HL-60 (cell line): ENCODE data around the gene GPC3.

Experiments used
- DNase-seq, 2 experiments: peaks; one replicate each; pipeline ENCODE4 v3.0.0-alpha.2; 2010 to 2020; ENCODE audit warnings: low read depth in 1 of 2, low spot score in 1 of 2
- H3K27ac ChIP-seq: fragments of 250-450 bp; sonication (Bioruptor Pico); replicated peaks from 2 replicates; pipeline ENCODE4 v1.5.1; 2020; ENCODE audit warnings: mild to moderate bottlenecking, moderate library complexity
- H3K27me3 ChIP-seq: fragments of 250-450 bp; sonication (Bioruptor Pico); 2 replicates; pipeline ENCODE4 v1.5.1; 2021; ENCODE audit warnings: mild to moderate bottlenecking, moderate library complexity; ENCODE audit not compliant: insufficient read depth, poor library complexity, severe bottlenecking
- H3K4me3 ChIP-seq: replicated peaks from 2 replicates; pipeline ENCODE4 v1.5.1; 2011; ENCODE audit warnings: mild to moderate bottlenecking, control low read depth, low read length; ENCODE audit not compliant: insufficient read depth
- GABPA ChIP-seq: IDR thresholded peaks from 2 replicates; pipeline ENCODE4 v1.6.1; 2012; ENCODE audit warnings: low read depth
- POLR2AphosphoS5 ChIP-seq: IDR thresholded peaks from 2 replicates; pipeline ENCODE4 v1.6.1; 2012; ENCODE audit warnings: low read depth
- SPI1 ChIP-seq: IDR thresholded peaks from 2 replicates; pipeline ENCODE4 v1.6.1; 2012; ENCODE audit warnings: low read depth, mild to moderate bottlenecking, borderline replicate concordance
- TF ChIP-seq, protein P1 (sequence below): IDR thresholded peaks from 2 replicates; pipeline ENCODE4 v1.6.1; 2012; ENCODE audit warnings: low read depth; ENCODE audit not compliant: insufficient replicate concordance
- TF ChIP-seq, protein P2 (sequence below): IDR thresholded peaks from one replicate; pipeline ENCODE4 v1.5.1; 2011; ENCODE audit warnings: low read length, control low read depth, inconsistent platforms; ENCODE audit not compliant: insufficient read depth

The GPC3 gene

DNA sequence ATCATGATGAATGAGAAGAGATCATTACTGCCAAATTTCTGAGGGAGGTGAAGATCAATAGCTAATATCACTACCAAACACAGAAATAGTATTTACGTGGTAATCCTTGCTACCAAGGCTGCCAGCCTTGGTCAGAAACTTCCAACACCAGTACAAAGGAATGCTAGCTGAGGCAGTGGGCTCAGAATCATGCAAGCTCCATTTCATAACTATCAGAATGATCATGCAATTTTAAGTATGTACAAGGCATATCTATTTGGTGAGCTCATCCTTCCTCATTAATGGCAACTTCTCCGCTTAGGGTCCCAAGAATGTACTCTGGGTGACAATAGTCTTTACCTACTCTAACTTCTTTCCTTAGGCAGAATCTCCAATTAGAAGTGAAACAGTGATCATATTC, 135.0 kb downstream of the GPC3 start:
- DNase-seq = no peak
- TF ChIP-seq GABPA = no peak
- H3K27me3 ChIP-seq = no peaks in the 10 kb centered on the region
- H3K27ac ChIP-seq = no peak overlapping the region
- no peak overlapping the region for H3K4me3 ChIP-seq

DNA sequence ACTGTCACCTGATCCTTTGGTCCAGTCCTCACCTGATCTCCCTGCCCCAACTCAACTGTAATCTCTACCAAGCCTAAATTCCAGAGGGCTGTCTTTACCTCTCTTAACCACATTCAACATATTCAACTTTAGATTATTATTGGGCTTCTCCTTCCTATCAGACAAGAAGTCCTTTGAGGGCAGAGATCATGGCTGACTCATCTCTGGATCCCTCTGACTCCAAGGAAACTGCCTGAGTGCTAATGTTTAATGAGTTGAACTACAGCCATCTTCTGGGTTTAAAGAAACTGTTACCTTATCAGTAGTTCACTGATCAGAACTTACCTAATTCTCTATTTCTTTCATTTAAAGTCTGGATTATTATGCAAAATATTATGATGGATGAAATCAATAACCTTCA, 135.7 kb downstream of the GPC3 start:
- Histone ChIP-seq H3K27ac (no peak overlapping the region), H3K27me3 (no peaks in the 10 kb centered on the region), H3K4me3 (no peak overlapping the region)
- TF ChIP-seq SPI1 (no peak), GABPA (no peak), POLR2AphosphoS5 (no peak)
- TF ChIP-seq, protein P1, sequence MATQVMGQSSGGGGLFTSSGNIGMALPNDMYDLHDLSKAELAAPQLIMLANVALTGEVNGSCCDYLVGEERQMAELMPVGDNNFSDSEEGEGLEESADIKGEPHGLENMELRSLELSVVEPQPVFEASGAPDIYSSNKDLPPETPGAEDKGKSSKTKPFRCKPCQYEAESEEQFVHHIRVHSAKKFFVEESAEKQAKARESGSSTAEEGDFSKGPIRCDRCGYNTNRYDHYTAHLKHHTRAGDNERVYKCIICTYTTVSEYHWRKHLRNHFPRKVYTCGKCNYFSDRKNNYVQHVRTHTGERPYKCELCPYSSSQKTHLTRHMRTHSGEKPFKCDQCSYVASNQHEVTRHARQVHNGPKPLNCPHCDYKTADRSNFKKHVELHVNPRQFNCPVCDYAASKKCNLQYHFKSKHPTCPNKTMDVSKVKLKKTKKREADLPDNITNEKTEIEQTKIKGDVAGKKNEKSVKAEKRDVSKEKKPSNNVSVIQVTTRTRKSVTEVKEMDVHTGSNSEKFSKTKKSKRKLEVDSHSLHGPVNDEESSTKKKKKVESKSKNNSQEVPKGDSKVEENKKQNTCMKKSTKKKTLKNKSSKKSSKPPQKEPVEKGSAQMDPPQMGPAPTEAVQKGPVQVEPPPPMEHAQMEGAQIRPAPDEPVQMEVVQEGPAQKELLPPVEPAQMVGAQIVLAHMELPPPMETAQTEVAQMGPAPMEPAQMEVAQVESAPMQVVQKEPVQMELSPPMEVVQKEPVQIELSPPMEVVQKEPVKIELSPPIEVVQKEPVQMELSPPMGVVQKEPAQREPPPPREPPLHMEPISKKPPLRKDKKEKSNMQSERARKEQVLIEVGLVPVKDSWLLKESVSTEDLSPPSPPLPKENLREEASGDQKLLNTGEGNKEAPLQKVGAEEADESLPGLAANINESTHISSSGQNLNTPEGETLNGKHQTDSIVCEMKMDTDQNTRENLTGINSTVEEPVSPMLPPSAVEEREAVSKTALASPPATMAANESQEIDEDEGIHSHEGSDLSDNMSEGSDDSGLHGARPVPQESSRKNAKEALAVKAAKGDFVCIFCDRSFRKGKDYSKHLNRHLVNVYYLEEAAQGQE = no peak
- TF ChIP-seq, protein P2, sequence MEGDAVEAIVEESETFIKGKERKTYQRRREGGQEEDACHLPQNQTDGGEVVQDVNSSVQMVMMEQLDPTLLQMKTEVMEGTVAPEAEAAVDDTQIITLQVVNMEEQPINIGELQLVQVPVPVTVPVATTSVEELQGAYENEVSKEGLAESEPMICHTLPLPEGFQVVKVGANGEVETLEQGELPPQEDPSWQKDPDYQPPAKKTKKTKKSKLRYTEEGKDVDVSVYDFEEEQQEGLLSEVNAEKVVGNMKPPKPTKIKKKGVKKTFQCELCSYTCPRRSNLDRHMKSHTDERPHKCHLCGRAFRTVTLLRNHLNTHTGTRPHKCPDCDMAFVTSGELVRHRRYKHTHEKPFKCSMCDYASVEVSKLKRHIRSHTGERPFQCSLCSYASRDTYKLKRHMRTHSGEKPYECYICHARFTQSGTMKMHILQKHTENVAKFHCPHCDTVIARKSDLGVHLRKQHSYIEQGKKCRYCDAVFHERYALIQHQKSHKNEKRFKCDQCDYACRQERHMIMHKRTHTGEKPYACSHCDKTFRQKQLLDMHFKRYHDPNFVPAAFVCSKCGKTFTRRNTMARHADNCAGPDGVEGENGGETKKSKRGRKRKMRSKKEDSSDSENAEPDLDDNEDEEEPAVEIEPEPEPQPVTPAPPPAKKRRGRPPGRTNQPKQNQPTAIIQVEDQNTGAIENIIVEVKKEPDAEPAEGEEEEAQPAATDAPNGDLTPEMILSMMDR = no peak
- DNase-seq = no peak

DNA sequence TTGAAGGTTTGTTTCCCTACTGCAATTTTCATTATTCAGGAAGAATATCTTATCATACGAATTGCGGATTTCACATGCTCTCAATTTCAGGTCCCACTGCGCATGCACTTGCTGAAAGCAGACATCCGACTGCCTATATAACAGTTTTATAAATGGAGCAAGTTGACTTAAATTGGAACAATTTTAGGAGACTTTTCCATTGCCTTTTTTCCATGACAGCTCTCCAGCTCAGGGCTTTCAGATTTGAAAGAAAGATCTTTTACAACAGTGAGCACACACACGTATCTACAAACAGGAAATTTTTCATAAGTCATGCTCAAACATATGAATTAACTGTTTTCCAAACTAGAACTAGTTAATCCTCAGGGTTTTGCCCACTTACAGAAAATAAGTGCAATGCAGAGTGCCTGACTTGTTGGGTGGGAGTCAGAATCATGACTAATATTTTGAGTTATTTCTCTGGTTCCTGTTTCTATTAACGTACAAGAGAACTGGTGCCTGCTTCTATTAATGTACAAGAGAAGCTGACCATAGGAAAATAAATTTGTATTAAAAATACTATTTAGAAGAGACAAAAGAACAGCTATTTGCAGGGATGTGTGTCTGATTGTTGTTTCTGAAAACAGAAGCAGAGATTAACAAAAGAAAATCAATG, 137.9 kb downstream of the GPC3 start:
- DNase-seq = no peak
- H3K27ac ChIP-seq = no peak overlapping the region
- H3K27me3 ChIP-seq = no peaks in the 10 kb centered on the region
- TF ChIP-seq, protein P2 = no peak
- TF ChIP-seq, protein P1 = no peak
- TF ChIP-seq GABPA = no peak
- no peak for TF ChIP-seq SPI1
- no peak for TF ChIP-seq POLR2AphosphoS5
- H3K4me3 ChIP-seq = no peak overlapping the region

DNA sequence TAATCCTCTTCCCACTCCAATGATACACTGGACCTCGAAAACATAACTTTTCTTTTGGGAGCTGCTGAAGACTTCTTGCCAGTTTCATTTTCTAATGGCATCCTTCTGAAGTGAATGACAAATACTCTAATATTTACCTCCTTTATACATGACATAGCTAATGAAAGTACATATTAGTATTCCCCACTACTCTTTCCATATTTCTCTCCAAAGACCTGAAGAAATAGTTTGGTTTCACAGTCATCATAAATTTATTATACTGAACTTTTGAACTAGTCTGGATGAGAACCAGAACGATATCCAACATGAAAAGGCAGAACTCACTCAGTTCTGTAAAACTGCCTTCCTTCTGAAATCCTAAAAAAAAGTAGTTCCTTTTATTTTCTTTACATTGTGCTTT, 139.1 kb downstream of the GPC3 start:
- no peak overlapping the region for H3K4me3 ChIP-seq
- no peak overlapping the region for H3K27ac ChIP-seq
- no peaks in the 10 kb centered on the region for H3K27me3 ChIP-seq
- TF ChIP-seq, protein P2 = no peak
- TF ChIP-seq, protein P1 = no peak
- TF ChIP-seq GABPA = no peak
- TF ChIP-seq SPI1 = no peak
- no peak for TF ChIP-seq POLR2AphosphoS5
- DNase-seq = no peak
